WTC11 (cell line): ENCODE measurements around the gene ITPKB. TPM values are rescaled to one million over a fixed set of nuclear protein-coding genes. Genes with fewer than 3 reads are reported as not detected.

Experiments used
- ATAC-seq: fragments of 200-7000 bp; cut with Tn5 transposase; 2 replicates; pipeline ENCODE4 v1.10.0; 2021; ENCODE audit warnings: mild to moderate bottlenecking, moderate library complexity
- CTCF ChIA-PET: fragments of 300-600 bp; sonication (Branson Sonifier 250); formaldehyde crosslinking; loops from one replicate; lab custom pipeline; 2021; ENCODE audit warnings: antibody characterized with exemption; lab: Charles Lee
- POLR2A ChIA-PET: fragments of 350-600 bp; sonication (Branson Sonifier 250); formaldehyde crosslinking; loops from one replicate; lab custom pipeline; 2021; ENCODE audit warnings: antibody characterized with exemption; lab: Charles Lee
- DNase-seq: peaks from one replicate; pipeline ENCODE4 v3.0.0; 2021; ENCODE audit warnings: low spot score
- H3K27ac Mint-ChIP-seq: 2 replicates; pipeline ENCODE4 v1.8.0; 2021; ENCODE audit warnings: mixed read lengths
- H3K27me3 Mint-ChIP-seq: 2 replicates; pipeline ENCODE4 v1.8.0; 2021; ENCODE audit warnings: low read depth, mild to moderate bottlenecking, moderate library complexity, mixed read lengths
- H3K36me3 Mint-ChIP-seq: 2 replicates; pipeline ENCODE4 v1.8.0; 2021; ENCODE audit warnings: mixed read lengths
- H3K4me1 Mint-ChIP-seq: 2 replicates; pipeline ENCODE4 v1.8.0; 2022; ENCODE audit warnings: mixed read lengths
- H3K4me3 Mint-ChIP-seq: 2 replicates; pipeline ENCODE4 v1.8.0; 2021; ENCODE audit warnings: mild to moderate bottlenecking, moderate library complexity, mixed read lengths
- H3K9me3 Mint-ChIP-seq: 2 replicates; pipeline ENCODE4 v1.8.0; 2021; ENCODE audit warnings: mixed read lengths
- ELF4 ChIP-seq: sonication (generic); formaldehyde crosslinking; IDR thresholded peaks from 2 replicates; pipeline ENCODE4 v1.8.1; 2022; ENCODE audit warnings: low read depth, mild to moderate bottlenecking, moderate library complexity, missing genetic modification reagents
- ESRRA ChIP-seq: sonication (generic); formaldehyde crosslinking; IDR thresholded peaks from 2 replicates; pipeline ENCODE4 v1.8.1; 2022; ENCODE audit warnings: mild to moderate bottlenecking, missing genetic modification reagents, borderline replicate concordance
- ETV6 ChIP-seq: sonication (generic); formaldehyde crosslinking; IDR thresholded peaks from 2 replicates; pipeline ENCODE4 v1.8.1; 2022; ENCODE audit warnings: mild to moderate bottlenecking, missing genetic modification reagents
- FOXK1 ChIP-seq: sonication (generic); formaldehyde crosslinking; IDR thresholded peaks from 2 replicates; pipeline ENCODE4 v1.8.0; 2022; ENCODE audit warnings: mild to moderate bottlenecking, moderate library complexity, missing genetic modification reagents
- FOXP1 ChIP-seq: sonication (generic); formaldehyde crosslinking; IDR thresholded peaks from 2 replicates; pipeline ENCODE4 v1.8.0; 2022; ENCODE audit warnings: missing genetic modification reagents, mild to moderate bottlenecking, moderate library complexity, borderline replicate concordance
- NFATC4 ChIP-seq: fragments of 250-450 bp; sonication (Bioruptor Pico); IDR thresholded peaks from 2 replicates; pipeline ENCODE4 v1.9.0; 2021; ENCODE audit warnings: mild to moderate bottlenecking
- ZNF219 ChIP-seq: sonication (generic); formaldehyde crosslinking; IDR thresholded peaks from 2 replicates; pipeline ENCODE4 v1.8.0; 2023; ENCODE audit warnings: missing genetic modification reagents, mild to moderate bottlenecking, borderline replicate concordance
- ZNF232 ChIP-seq: sonication (generic); formaldehyde crosslinking; IDR thresholded peaks from 2 replicates; pipeline ENCODE4 v1.8.0; 2022; ENCODE audit warnings: mild to moderate bottlenecking, missing genetic modification reagents
- ZNF396 ChIP-seq: fragments of 250-450 bp; sonication (Bioruptor Pico); IDR thresholded peaks from 2 replicates; pipeline ENCODE4 v1.8.0; 2021; ENCODE audit warnings: mild to moderate bottlenecking, moderate library complexity, borderline replicate concordance
- ZNF425 ChIP-seq: fragments of 250-450 bp; sonication (Bioruptor Pico); conservative IDR thresholded peaks from 2 replicates; pipeline ENCODE4 v1.9.0; 2021; ENCODE audit warnings: mild to moderate bottlenecking
- total RNA-seq: library from RNA; stranded (reverse); gene quantifications from 3 replicates; pipeline ENCODE4 v1.2.3, GENCODE V29; 2021
- TF ChIP-seq, protein P1 (sequence below): sonication (generic); formaldehyde crosslinking; IDR thresholded peaks from 2 replicates; pipeline ENCODE4 v1.8.1; 2023; ENCODE audit warnings: mild to moderate bottlenecking, missing genetic modification reagents
- TF ChIP-seq, protein P2 (sequence below): fragments of 250-450 bp; sonication (Bioruptor Pico); IDR thresholded peaks from 2 replicates; pipeline ENCODE4 v1.9.0; 2021; ENCODE audit warnings: mild to moderate bottlenecking, borderline replicate concordance
- TF ChIP-seq, protein P3 (sequence below): sonication (generic); formaldehyde crosslinking; IDR thresholded peaks from 2 replicates; pipeline ENCODE4 v1.8.1; 2022; ENCODE audit warnings: mild to moderate bottlenecking, moderate library complexity, missing genetic modification reagents

ITPKB gene
- total RNA-seq, 1 experiment from 2014 or later = 15.6 TPM

DNA sequence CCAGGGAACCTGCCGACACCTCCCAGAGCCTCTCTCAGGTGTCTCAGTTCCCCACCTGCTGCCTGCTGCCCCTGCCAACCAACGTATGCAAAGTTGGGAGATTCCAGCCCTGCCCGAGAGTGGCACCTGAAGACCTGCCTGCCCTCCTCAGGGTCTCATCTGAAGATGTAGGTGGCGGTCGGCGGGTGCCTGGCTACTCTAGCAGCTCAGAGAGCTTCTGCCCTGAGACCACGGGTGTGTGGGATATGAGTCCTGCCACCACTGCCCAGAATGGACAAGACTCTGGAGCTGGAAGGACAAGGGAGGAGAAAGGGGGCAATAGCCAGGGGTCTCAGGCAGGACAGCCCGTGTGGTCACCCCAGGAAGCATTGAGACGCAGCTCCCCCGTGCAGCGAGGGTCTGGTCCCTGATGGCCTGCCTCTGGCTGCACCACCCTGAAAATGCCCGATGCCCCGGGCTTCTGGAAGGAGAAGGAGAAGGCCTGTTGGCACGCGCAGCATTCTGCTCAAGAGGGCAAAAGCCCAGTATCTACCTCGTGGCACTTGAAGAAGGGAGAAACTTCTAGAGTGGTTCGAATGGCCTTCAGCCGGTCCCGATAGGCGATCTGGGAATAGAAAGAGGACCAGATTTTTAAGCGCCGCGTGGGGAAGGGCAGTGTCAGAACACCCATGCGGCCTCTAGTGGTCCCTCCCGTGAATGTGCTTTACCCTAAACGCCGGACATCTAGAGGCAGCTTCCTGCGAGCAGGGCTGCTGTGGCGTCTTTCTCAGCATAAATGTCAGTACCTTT, 101.7 kb downstream of the ITPKB start (continued):
- TF ChIP-seq, protein P1, sequence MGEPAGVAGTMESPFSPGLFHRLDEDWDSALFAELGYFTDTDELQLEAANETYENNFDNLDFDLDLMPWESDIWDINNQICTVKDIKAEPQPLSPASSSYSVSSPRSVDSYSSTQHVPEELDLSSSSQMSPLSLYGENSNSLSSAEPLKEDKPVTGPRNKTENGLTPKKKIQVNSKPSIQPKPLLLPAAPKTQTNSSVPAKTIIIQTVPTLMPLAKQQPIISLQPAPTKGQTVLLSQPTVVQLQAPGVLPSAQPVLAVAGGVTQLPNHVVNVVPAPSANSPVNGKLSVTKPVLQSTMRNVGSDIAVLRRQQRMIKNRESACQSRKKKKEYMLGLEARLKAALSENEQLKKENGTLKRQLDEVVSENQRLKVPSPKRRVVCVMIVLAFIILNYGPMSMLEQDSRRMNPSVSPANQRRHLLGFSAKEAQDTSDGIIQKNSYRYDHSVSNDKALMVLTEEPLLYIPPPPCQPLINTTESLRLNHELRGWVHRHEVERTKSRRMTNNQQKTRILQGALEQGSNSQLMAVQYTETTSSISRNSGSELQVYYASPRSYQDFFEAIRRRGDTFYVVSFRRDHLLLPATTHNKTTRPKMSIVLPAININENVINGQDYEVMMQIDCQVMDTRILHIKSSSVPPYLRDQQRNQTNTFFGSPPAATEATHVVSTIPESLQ (CRISPR knock-in tag) = no peak
- TF ChIP-seq FOXP1 (CRISPR knock-in tag) (no peak), ZNF219 (CRISPR knock-in tag) (no peak), ZNF232 (no peak), ZNF396 (CRISPR knock-in tag) (no peak)

DNA sequence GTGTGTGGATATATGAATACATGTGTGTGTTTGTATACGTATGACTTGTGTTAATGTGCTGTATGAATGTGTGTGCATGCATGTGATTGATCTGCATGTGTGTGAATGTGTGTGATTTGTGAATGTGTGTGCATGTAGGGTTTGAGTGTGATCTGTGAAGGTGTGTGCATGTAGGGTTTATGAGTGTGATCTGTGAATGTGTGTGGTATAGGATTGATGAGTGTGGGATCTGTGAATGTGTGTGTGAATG, 102.3 kb downstream of the ITPKB start:
- ChIA-PET CTCF (interaction anchor here (0.6 to 2.8 kb wide), 10 partner anchors 11 to 304 kb away, joined by 3 to 14 read pairs (median 6); partner anchors contain the start of gene COQ8A), POLR2A (no interaction called here)
- Mint-ChIP-seq H3K4me1 (peaks cover 23% of the 10 kb centered on the region), H3K36me3 (no peaks in the 10 kb centered on the region), H3K27ac (no peak overlapping the region; the same call in 1 of the 2 replicates), H3K27me3 (no peaks in the 10 kb centered on the region), H3K9me3 (no peaks in the 10 kb centered on the region), H3K4me3 (no peak overlapping the region)
- DNase-seq (no peak), ATAC-seq (no peak)
- TF ChIP-seq, protein P2, sequence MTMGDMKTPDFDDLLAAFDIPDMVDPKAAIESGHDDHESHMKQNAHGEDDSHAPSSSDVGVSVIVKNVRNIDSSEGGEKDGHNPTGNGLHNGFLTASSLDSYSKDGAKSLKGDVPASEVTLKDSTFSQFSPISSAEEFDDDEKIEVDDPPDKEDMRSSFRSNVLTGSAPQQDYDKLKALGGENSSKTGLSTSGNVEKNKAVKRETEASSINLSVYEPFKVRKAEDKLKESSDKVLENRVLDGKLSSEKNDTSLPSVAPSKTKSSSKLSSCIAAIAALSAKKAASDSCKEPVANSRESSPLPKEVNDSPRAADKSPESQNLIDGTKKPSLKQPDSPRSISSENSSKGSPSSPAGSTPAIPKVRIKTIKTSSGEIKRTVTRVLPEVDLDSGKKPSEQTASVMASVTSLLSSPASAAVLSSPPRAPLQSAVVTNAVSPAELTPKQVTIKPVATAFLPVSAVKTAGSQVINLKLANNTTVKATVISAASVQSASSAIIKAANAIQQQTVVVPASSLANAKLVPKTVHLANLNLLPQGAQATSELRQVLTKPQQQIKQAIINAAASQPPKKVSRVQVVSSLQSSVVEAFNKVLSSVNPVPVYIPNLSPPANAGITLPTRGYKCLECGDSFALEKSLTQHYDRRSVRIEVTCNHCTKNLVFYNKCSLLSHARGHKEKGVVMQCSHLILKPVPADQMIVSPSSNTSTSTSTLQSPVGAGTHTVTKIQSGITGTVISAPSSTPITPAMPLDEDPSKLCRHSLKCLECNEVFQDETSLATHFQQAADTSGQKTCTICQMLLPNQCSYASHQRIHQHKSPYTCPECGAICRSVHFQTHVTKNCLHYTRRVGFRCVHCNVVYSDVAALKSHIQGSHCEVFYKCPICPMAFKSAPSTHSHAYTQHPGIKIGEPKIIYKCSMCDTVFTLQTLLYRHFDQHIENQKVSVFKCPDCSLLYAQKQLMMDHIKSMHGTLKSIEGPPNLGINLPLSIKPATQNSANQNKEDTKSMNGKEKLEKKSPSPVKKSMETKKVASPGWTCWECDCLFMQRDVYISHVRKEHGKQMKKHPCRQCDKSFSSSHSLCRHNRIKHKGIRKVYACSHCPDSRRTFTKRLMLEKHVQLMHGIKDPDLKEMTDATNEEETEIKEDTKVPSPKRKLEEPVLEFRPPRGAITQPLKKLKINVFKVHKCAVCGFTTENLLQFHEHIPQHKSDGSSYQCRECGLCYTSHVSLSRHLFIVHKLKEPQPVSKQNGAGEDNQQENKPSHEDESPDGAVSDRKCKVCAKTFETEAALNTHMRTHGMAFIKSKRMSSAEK (CRISPR knock-in tag) = no peak
- TF ChIP-seq, protein P3, sequence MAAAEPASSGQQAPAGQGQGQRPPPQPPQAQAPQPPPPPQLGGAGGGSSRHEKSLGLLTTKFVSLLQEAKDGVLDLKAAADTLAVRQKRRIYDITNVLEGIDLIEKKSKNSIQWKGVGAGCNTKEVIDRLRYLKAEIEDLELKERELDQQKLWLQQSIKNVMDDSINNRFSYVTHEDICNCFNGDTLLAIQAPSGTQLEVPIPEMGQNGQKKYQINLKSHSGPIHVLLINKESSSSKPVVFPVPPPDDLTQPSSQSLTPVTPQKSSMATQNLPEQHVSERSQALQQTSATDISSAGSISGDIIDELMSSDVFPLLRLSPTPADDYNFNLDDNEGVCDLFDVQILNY (CRISPR knock-in tag) = no peak

DNA sequence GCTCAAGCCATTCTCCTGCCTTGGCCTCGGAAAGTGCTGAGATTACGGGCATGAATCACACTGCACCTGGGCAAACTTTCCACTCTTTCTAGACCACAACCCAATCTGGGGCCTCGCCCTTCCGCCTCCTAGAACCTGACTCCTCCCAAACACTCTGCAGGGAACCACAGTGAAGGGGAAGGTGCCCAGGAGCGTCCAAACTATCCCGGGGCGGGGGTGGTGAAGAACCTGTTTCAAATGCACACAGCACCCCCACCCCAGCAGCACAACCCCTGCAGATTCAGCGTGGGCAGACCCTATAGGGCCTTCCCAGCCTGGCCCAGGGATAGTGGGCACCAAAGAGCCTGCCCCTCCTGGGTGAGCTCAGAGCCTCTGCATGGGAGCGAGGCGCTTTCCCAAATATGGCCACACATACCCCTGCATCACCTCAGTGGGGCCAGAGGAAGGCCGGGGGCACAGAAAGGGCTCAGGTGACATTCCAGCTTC, 103.6 kb downstream of the ITPKB start:
- H3K4me3 Mint-ChIP-seq = no peak overlapping the region
- DNase-seq (no peak), ATAC-seq (no peak)
- ChIA-PET POLR2A (no interaction called here), CTCF (interaction anchor here (0.6 to 2.0 kb wide), 12 partner anchors 9 to 305 kb away, joined by 3 to 14 read pairs (median 3); partner anchors contain the start of genes COQ8A and PARP1)
- no peaks in the 10 kb centered on the region for H3K9me3 Mint-ChIP-seq
- no peaks in the 10 kb centered on the region for H3K27me3 Mint-ChIP-seq
- H3K27ac Mint-ChIP-seq = no peak overlapping the region
- H3K4me1 Mint-ChIP-seq = peaks cover 17% of the 10 kb centered on the region
- H3K36me3 Mint-ChIP-seq = no peaks in the 10 kb centered on the region
- TF ChIP-seq ZNF425 (CRISPR knock-in tag) = no peak
- TF ChIP-seq ELF4 = no peak
- TF ChIP-seq ETV6 = no peak
- no peak for TF ChIP-seq NFATC4 (CRISPR knock-in tag)
- TF ChIP-seq FOXK1 (CRISPR knock-in tag) = no peak
- TF ChIP-seq ESRRA (CRISPR knock-in tag) = no peak
